ENCODE measurements around the gene BNIPL.

BNIPL gene

DNA sequence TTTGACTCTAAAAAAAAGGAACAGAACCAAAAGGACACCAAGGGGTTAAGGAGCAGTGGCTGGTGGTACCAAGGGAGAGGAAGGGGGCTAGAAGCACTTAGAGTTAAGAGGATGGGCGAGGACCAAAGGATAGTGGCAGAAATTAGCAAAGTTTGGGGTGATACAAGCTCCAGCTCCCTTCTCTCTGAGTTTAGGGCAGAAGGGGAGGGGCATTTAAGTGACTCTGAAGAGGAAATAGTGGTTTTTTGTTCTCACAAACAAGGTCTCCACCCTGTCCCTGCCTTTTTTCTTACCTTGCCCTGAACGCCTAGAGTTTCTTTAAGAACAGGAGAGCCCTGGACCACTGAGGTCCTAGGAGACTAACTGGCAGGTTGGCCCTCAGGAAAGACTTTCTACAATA lies 19.8 kb downstream of the BNIPL start:
- H3K36me3 ChIP-seq (replicated peaks): peaks cover 60% of the 10 kb centered on the region
- H3K4me3 ChIP-seq: no peak overlapping the region
- no peaks in the 10 kb centered on the region for H3K9me3 ChIP-seq
- in situ Hi-C loops (cut with MboI; ENCODE audit: low sequenced_read_pairs): no loop called here
- no peaks in the 10 kb centered on the region for H3K27me3 ChIP-seq (ENCODE audit: low read depth)
- peaks cover 15% of the 10 kb centered on the region for H3K4me1 ChIP-seq
- DNase-seq (ENCODE audit: low spot score in 2 of 2): no peak

DNA sequence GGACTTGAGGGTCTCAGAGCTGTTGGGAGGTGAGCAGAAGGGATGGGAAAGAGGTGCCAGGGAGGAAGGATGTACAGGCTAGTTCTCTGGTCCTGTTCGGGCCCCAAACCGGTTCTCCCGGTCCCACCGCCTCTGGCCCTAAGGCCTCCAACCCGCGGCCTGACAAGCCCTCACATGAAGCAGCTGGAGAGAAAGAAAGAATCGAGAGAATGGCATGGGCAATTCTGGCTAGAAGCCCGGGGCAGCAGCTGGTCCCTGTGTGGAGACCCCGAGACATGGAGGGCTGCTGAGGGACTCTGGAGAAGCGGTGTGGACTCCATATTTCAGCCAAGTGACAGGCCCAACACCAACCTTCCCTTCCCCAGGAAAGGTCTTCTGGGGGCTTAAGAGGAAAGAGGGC lies 22.3 kb downstream of the BNIPL start:
- in situ Hi-C loops (cut with MboI; ENCODE audit: low sequenced_read_pairs): no loop called here
- Histone ChIP-seq H3K27me3 (ENCODE audit: low read depth) (no peaks in the 10 kb centered on the region), H3K9me3 (no peaks in the 10 kb centered on the region), H3K4me3 (peak overlapping the region; percentile 97), H3K36me3 (replicated peaks) (peaks cover 39% of the 10 kb centered on the region), H3K4me1 (peaks cover 19% of the 10 kb centered on the region)
- peak in 1 of 2 experiments; percentile 38 for DNase-seq (ENCODE audit: low spot score in 2 of 2)

DNA sequence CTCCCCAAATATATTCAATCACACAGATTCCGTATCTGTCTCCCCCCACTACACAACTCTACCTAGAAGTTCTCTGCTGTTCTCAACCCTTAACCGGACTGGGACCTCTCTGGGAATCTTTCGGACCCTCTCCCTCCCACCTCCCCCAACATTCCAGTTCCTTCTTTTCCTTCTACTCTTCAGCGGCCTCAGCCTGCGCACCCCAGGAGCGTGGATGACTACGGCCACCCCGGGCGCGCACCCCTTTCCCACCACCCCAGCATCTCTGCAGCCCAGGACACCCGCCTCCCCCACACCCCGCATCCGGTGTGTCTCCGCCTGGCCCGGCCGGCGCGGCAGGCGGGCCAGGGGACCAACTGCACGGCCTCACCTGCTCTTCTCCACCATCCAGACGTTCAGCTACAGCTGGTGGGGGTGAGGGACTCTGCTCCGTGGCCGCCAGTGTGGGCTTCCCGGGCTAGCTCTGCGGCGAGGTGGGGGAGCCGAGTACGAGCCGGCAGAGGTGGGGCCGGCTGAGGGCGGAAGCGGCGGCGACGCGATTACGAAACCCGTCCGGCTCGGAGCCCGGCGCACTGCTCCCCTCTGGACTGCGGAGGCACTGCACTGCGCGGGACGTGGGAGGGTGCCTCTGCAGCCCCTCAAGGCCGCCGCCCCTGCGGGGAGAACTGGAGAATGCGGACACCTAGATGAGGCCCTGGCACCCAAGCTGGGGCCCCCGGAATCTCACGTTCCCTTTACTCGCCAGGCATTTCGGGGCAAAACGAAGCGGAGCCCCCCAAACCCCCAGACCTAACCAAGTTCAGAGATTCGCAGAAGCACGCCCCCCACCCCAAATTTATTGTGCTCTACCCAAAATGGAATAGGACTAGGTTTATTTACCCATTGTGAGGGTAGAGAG lies 23.0 kb downstream of the BNIPL start, which contains the start of gene CDC42SE1:
Gene CDC42SE1, minus strand, starts transcription at position 514 of the 898 bp plus-strand sequence. CDS start 3,892 bp downstream, outside the sequence.
- Histone ChIP-seq H3K27me3 (ENCODE audit: low read depth) (no peaks in the 10 kb centered on the region), H3K9me3 (no peaks in the 10 kb centered on the region), H3K4me3 (peak within 1 kb of the TSS; percentile 97), H3K36me3 (replicated peaks) (peaks cover 32% of the 10 kb centered on the region), H3K4me1 (peaks cover 19% of the 10 kb centered on the region)
- DNase-seq (ENCODE audit: low spot score in 2 of 2): peak; percentile 90 to 91
- in situ Hi-C loops (cut with MboI; ENCODE audit: low sequenced_read_pairs): no loop called here

DNA sequence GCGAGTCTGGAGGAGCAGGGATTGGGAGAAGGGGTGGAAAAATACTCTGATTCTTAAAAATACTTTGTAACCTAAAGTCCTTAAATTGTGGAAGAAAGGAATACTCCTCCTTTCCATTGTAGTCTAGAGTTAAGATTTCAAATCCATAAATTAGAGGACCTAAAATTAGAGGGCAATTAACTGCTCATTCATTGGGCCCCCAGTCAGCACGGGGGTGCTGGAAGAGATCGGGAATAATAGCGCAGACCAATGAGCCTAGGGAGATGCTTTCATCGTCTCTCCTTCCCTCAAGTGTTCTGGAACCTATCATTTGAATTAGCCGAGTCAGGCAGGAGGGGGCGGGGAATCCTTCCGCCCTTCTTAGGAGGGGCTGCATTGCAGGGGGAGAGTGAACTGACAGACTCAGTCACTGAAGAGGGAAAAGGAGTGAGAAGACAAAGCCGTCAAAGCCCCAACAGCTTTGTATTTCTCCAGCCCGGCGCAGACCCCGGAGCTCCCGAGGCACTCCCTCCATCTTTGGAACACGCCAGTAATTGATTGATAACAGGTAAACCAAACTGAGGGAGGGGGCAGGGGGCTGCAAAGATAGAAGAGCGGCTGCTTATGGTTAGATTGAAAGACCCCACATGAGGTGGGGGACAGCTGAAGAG lies 23.7 kb downstream of the BNIPL start, which contains the start of gene MLLT11:
Gene MLLT11, plus strand, starts transcription at position 391 of the 650 bp plus-strand sequence. CDS start 6,828 bp downstream, outside the sequence.
- Histone ChIP-seq H3K4me3 (peak within 1 kb of the TSS; percentile 97), H3K27me3 (ENCODE audit: low read depth) (no peaks in the 10 kb centered on the region), H3K4me1 (peaks cover 19% of the 10 kb centered on the region), H3K9me3 (no peaks in the 10 kb centered on the region), H3K36me3 (replicated peaks) (peaks cover 25% of the 10 kb centered on the region)
- in situ Hi-C loops (cut with MboI; ENCODE audit: low sequenced_read_pairs): no loop called here
- peak; percentile 89 to 91 for DNase-seq (ENCODE audit: low spot score in 2 of 2)

DNA sequence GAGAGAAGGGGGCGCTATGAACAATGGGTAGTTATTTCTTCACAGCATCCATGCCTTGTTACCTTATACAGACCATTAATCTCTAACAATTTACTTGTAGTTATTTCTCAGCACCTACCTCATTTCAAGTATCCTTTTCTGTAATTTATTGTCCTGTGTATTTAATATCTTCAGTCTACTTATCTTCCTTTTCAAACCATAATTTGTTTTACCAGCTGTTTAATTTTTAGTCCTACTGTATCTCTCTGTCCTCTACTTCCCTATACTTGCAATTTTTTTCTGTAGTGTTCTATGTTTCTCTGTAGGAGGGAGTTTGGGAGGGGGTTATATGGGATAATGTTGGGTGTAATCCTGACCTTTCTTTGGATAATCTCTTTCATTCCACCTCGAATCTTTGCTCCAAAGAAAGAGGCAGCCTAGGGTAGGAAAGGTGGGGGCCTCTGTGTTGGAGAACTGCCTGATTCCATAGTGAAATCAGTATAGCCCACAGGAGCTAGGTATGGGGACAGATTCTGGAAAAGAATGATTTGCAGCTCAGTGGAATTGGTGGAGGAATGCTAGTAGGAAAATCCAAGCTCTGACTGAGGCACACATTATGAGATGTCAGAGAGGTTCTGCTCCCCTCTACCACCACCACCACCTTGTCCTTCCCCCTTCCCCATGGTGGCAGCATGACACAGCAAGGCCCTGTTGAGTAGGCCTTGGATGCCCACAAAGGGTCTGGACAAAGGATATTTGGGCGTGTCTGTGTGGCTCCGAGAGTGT lies 24.5 kb downstream of the BNIPL start:
- H3K9me3 ChIP-seq: no peaks in the 10 kb centered on the region
- H3K36me3 ChIP-seq (replicated peaks): peaks cover 22% of the 10 kb centered on the region
- peak; percentile 40 to 68 for DNase-seq (ENCODE audit: low spot score in 2 of 2)
- in situ Hi-C loops (cut with MboI; ENCODE audit: low sequenced_read_pairs): no loop called here
- H3K4me1 ChIP-seq: peaks cover 19% of the 10 kb centered on the region
- peak overlapping the region; percentile 97 for H3K4me3 ChIP-seq
- H3K27me3 ChIP-seq (ENCODE audit: low read depth): no peaks in the 10 kb centered on the region

DNA sequence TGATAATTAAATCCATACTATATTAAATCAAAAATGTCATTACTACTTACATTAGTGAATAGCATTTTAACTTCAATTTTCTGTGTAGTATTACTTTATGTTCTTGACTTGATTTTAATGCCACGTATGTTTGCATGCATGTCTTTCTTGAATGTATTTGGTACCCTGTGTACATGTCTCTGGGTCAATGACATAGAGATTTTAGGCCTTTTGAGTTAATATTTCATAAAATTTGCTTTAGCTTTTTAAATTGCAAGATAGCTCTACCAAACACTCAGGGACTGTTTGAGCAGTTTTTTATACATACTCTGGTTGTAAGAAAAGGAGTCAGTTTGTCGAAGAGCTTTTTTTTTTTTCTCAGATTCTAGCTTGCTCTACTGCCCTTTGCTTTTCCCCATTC lies 25.3 kb downstream of the BNIPL start:
- Histone ChIP-seq H3K4me3 (peak overlapping the region; percentile 97; the same call in 1 of the 2 replicates), H3K4me1 (peaks cover 16% of the 10 kb centered on the region), H3K36me3 (replicated peaks) (peaks cover 19% of the 10 kb centered on the region), H3K9me3 (no peaks in the 10 kb centered on the region), H3K27me3 (ENCODE audit: low read depth) (no peaks in the 10 kb centered on the region)
- DNase-seq (ENCODE audit: low spot score in 2 of 2): no peak
- in situ Hi-C loops (cut with MboI; ENCODE audit: low sequenced_read_pairs): no loop called here

DNA sequence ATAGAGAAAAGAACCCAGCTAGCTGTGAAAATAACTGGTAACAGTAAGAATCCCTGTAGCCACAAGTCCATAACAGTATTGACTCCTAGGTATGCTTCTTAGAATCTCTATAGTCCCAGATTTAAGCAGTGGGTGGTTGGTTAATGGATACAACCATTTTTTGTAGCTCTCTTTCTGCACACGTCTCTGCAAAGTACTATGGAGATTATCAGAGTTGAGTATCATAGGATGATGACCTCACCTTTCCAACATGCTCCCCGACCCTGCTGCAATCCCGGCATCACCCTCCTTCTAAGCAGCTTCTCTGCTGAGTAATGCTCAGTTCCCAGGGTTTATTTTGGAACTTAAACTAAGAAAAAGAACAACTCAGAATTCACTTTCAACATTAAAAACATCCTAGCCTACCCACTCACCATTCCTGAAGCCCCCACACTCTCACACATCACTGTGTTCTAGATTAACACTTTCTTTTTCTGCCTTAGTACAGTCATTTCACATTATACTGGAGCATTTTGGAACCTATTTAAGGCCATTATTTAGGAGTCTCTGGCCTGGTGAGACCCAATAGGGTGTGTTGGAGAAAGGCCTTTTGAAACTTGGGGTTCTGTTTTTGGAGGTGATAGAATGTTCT lies 26.5 kb downstream of the BNIPL start:
- DNase-seq (ENCODE audit: low spot score in 2 of 2): no peak

DNA sequence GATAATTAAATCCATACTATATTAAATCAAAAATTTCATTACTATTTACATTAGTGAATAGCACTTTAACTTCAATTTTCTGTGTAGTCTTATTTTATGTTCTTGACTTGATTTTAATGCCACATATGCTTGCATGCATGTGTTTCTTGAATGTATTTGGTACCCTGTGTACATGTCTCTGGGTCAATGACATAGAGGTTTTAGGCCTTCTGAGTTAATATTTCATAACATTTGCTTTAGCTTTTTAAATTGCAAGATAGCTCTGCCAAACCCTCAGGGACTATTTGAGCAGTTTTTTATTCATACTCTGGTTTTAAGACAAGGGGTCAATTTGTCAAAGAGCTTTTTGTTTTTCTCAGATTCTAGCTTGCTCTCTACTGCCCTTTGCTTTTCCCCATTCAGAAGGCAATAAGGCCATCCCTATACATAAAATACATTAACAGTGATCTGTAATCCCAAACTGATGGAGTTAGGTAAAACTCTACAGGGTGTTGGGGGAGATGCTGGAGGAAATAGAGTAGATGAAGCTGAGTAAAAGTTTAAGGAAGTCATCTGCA lies 28.8 kb downstream of the BNIPL start:
- in situ Hi-C loops (cut with MboI; ENCODE audit: low sequenced_read_pairs): no loop called here
- H3K9me3 ChIP-seq: no peaks in the 10 kb centered on the region
- H3K4me3 ChIP-seq: no peak overlapping the region

More for the DNA sequence above, 26.5 kb downstream of the BNIPL start:
- in situ Hi-C loops (cut with MboI; ENCODE audit: low sequenced_read_pairs): no loop called here
- Histone ChIP-seq H3K27me3 (ENCODE audit: low read depth) (no peaks in the 10 kb centered on the region), H3K36me3 (replicated peaks) (peaks cover 15% of the 10 kb centered on the region), H3K4me1 (peaks cover 9% of the 10 kb centered on the region), H3K9me3 (no peaks in the 10 kb centered on the region), H3K4me3 (no peak overlapping the region)

DNA sequence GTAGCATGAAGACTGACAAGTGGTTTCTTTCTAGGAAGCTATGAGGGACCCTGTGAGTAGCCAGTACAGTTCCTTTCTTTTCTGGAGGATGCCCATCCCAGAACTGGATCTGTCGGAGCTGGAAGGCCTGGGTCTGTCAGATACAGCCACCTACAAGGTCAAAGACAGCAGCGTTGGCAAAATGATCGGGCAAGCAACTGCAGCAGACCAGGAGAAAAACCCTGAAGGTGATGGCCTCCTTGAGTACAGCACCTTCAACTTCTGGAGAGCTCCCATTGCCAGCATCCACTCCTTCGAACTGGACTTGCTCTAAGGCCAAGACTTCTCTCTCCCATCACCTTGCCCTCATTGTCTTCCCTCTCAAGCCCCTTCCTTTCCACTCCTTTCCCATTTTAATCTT lies 30.8 kb downstream of the BNIPL start:
- no peak overlapping the region for H3K4me3 ChIP-seq
- H3K9me3 ChIP-seq: no peaks in the 10 kb centered on the region
- H3K27me3 ChIP-seq (ENCODE audit: low read depth): no peaks in the 10 kb centered on the region
- peaks cover 13% of the 10 kb centered on the region for H3K4me1 ChIP-seq
- DNase-seq (ENCODE audit: low spot score in 2 of 2): no peak
- in situ Hi-C loops (cut with MboI; ENCODE audit: low sequenced_read_pairs): no loop called here
- H3K36me3 ChIP-seq (replicated peaks): peaks cover 13% of the 10 kb centered on the region

More for the DNA sequence above, 28.8 kb downstream of the BNIPL start:
- Histone ChIP-seq H3K4me1 (peaks cover 8% of the 10 kb centered on the region), H3K36me3 (replicated peaks) (peaks cover 13% of the 10 kb centered on the region), H3K27me3 (ENCODE audit: low read depth) (no peaks in the 10 kb centered on the region)
- no peak for DNase-seq (ENCODE audit: low spot score in 2 of 2)

DNA sequence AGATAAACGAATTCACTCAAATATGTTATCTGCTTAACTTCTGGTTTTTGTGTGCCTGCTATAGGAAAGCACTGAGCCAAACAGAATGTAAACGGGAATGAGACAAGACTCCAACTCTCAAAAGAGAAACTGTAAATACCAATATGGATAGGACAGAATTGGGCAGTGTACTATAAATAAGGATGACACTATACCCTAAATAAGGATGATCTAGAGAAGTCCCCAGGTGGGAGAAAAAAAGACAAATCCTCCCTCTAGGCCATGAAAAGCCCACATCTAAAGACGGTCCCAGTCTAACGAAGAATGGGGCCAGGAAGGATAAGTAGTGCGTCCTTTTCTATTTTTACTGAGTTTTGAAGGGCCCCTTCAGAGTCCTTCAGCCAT lies 32.7 kb downstream of the BNIPL start:
- no peaks in the 10 kb centered on the region for H3K9me3 ChIP-seq
- no peak overlapping the region for H3K4me3 ChIP-seq
- no peak for DNase-seq (ENCODE audit: low spot score in 2 of 2)
- H3K27me3 ChIP-seq (ENCODE audit: low read depth): no peaks in the 10 kb centered on the region
- peaks cover 13% of the 10 kb centered on the region for H3K4me1 ChIP-seq
- in situ Hi-C loops (cut with MboI; ENCODE audit: low sequenced_read_pairs): no loop called here
- peaks cover 10% of the 10 kb centered on the region for H3K36me3 ChIP-seq (replicated peaks)

DNA sequence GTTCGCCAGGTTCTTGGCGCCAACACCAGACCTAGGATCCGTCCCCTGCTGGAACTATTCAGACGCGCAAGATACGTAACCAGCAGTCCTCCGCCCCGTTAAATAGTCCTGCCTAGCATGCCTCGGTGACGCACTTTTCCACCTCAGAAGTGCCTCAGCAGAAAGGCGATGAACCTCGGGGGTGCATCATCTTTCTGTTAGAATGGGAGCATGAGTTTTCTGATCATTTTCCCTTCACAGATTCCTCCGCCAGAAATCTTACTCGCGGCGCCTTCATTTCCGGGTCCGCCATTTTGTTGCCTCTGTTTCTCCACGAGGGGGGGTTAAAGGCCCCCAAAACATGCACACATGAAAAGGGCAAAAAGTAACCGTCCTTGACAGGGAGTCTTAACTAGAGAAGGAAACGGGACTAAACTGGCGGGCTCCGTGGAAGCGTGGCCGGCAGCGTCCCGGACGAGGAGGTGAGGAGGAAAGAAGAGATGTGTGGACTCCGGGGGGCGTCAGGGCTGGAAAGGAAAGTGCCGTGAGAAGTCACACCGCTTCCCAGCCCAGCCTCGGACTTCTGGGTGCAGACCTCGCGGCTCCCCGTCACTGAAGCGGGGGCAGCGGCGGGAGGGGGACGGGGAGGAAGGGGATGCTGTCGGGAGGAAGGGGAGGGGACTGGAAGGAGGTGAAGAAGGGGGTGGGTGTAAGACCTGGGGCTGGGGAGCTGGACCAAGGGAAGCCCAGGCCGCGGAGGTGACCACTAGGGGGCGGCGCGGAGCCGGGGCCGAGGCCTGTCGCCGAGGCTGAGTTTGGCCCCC lies 34.3 kb downstream of the BNIPL start, which contains the start of gene GABPB2:
Gene GABPB2, plus strand, starts transcription at position 288 of the 803 bp plus-strand sequence. CDS start 17,429 bp downstream, outside the sequence.
- Histone ChIP-seq H3K4me1 (peaks cover 13% of the 10 kb centered on the region), H3K9me3 (no peaks in the 10 kb centered on the region), H3K4me3 (peak within 1 kb of the TSS; percentile 55), H3K27me3 (ENCODE audit: low read depth) (no peaks in the 10 kb centered on the region), H3K36me3 (replicated peaks) (peaks cover 5% of the 10 kb centered on the region; the same call in 1 of the 2 replicates)
- in situ Hi-C loops (cut with MboI; ENCODE audit: low sequenced_read_pairs): no loop called here
- DNase-seq (ENCODE audit: low spot score in 2 of 2): peak; percentile 91 to 95

DNA sequence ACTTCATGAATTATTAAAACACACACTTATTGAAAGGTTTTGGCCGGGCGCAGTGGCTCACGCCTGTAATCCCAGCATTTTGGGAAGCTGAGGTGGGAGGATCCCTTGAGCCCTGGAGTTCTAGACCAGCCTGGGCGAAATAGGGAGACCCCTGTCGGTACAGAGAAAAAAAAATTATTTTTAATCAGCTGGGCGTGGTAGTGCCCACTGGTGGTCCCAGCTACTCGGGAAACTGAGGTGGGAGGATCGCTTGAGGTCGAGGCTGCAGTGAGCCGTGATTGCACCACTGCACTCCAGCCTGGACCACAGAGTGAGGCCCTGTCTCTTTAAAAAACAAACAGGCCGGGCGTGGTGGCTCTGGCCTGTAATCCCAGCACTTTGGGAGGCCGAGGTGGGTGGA lies 35.8 kb downstream of the BNIPL start:
- H3K9me3 ChIP-seq: no peaks in the 10 kb centered on the region
- DNase-seq (ENCODE audit: low spot score in 2 of 2): peak in 1 of 2 experiments; percentile 52
- in situ Hi-C loops (cut with MboI; ENCODE audit: low sequenced_read_pairs): no loop called here
- H3K36me3 ChIP-seq (replicated peaks): no peaks in the 10 kb centered on the region
- peaks cover 13% of the 10 kb centered on the region for H3K4me1 ChIP-seq
- no peaks in the 10 kb centered on the region for H3K27me3 ChIP-seq (ENCODE audit: low read depth)
- no peak overlapping the region for H3K4me3 ChIP-seq

Measured in HAP-1 (cell line).